H1 (cell line): ENCODE data around the gene RTCA. TPM values are rescaled to one million over a fixed set of nuclear protein-coding genes. Genes with fewer than 3 reads are reported as not detected.

ENCODE experiments used
- CTCF ChIA-PET: fragments of 300-600 bp; sonication (Branson Sonifier 250); formaldehyde crosslinking; loops from one replicate; lab custom pipeline; 2021; ENCODE audit not compliant: partially characterized antibody; lab: Charles Lee
- POLR2A ChIA-PET: fragments of 300-600 bp; sonication (Branson Sonifier 250); formaldehyde crosslinking; loops from one replicate; lab custom pipeline; 2021; ENCODE audit warnings: inconsistent platforms; ENCODE audit not compliant: partially characterized antibody; lab: Charles Lee
- DNase-seq, 2 experiments: peaks; one replicate each; pipeline versions ENCODE4 v3.0.0 to v3.0.0-alpha.2; 2010 to 2022; ENCODE audit warnings: low spot score in 2 of 2, low read depth in 1 of 2, mixed read lengths in 1 of 2
- FAIRE-seq: peaks from 2 replicates; lab custom pipeline; 2011; peaks lifted over from hg19 to GRCh38; lab: Jason Lieb, UNC
- H2AFZ ChIP-seq: 2 replicates; pipeline ENCODE4 v1.8.1; 2012; ENCODE audit warnings: low read length, inconsistent platforms
- H2AK5ac ChIP-seq: 2 replicates; pipeline ENCODE4 v1.6.1; 2013; ENCODE audit warnings: low read depth, low read length
- H2BK120ac ChIP-seq: replicated peaks from 2 replicates; pipeline ENCODE3; 2013; ENCODE audit warnings: low read depth, low read length, inconsistent platforms
- H2BK12ac ChIP-seq: 2 replicates; pipeline ENCODE4 v1.6.1; 2013; ENCODE audit warnings: low read depth, low read length
- H2BK15ac ChIP-seq: 2 replicates; pipeline ENCODE4 v1.6.1; 2013; ENCODE audit warnings: low read length
- H2BK20ac ChIP-seq: 2 replicates; pipeline ENCODE4 v1.6.1; 2013; ENCODE audit warnings: low read length
- H2BK5ac ChIP-seq: 2 replicates; pipeline ENCODE4 v1.6.1; 2013; ENCODE audit warnings: low read depth, low read length
- H3K14ac ChIP-seq: 2 replicates; pipeline ENCODE4 v1.6.1; 2013; ENCODE audit warnings: inconsistent platforms; ENCODE audit not compliant: insufficient read length
- H3K18ac ChIP-seq: 2 replicates; pipeline ENCODE4 v1.6.1; 2013; ENCODE audit warnings: low read length; ENCODE audit errors: extremely low read depth
- H3K23ac ChIP-seq: 2 replicates; pipeline ENCODE4 v1.6.1; 2013; ENCODE audit warnings: inconsistent platforms; ENCODE audit not compliant: insufficient read length
- H3K23me2 ChIP-seq: 2 replicates; pipeline ENCODE4 v1.6.1; 2013; ENCODE audit warnings: low read depth, low read length
- H3K27ac ChIP-seq: 2 replicates; pipeline ENCODE4 v1.6.1; 2011; ENCODE audit warnings: low read depth, low read length, inconsistent platforms
- H3K27me3 ChIP-seq, 4 experiments: replicated peaks in 1 of 4; 1 replicate in 1 of 4; 2 replicates in 3 of 4; pipeline versions ENCODE4 v1.6.1 to v1.8.1; 2011 to 2013; ENCODE audit warnings: low read length in 3 of 4, mild to moderate bottlenecking in 3 of 4, inconsistent platforms in 2 of 4, mixed read lengths in 2 of 4, moderate library complexity in 1 of 4; ENCODE audit not compliant: control insufficient read depth in 3 of 4, insufficient read depth in 3 of 4; ENCODE audit errors: extremely low read depth in 1 of 4
- H3K36me3 ChIP-seq, 4 experiments: 2 replicates each; pipeline versions ENCODE4 v1.6.1 to v1.8.1; 2011 to 2013; ENCODE audit warnings: mild to moderate bottlenecking in 4 of 4, low read length in 3 of 4, moderate library complexity in 2 of 4, control low read depth in 1 of 4, inconsistent platforms in 1 of 4; ENCODE audit not compliant: insufficient read depth in 4 of 4, control insufficient read depth in 2 of 4
- H3K4ac ChIP-seq: replicated peaks from 2 replicates; pipeline ENCODE3; 2013; ENCODE audit warnings: low read length, low read depth, mixed read lengths, inconsistent platforms; ENCODE audit not compliant: insufficient read length
- H3K4me1 ChIP-seq, 4 experiments: replicated peaks in 1 of 4; 1 replicate in 1 of 4; 2 replicates in 3 of 4; pipeline versions ENCODE4 v1.6.1 to v1.8.1; 2011 to 2013; ENCODE audit warnings: low read length in 3 of 4, inconsistent platforms in 2 of 4, mixed read lengths in 1 of 4; ENCODE audit not compliant: insufficient read depth in 4 of 4, control insufficient read depth in 3 of 4
- H3K4me2 ChIP-seq, 2 experiments: 2 replicates each; pipeline versions ENCODE4 v1.6.1 to v1.8.1; 2011 to 2013; ENCODE audit warnings: low read depth in 2 of 2, low read length in 2 of 2, control low read depth in 1 of 2, inconsistent platforms in 1 of 2, mild to moderate bottlenecking in 1 of 2; ENCODE audit not compliant: insufficient read depth in 1 of 2
- H3K4me3 ChIP-seq, 4 experiments: fragments of 200-600, 300-600 bp in 1 of 4; sonication (generic), shearing (Covaris generic), sonication (Bioruptor Twin) in 1 of 4; 2 replicates each; pipeline versions ENCODE4 v1.5.1 to v1.8.1; 2011 to 2016; ENCODE audit warnings: low read length in 4 of 4, low read depth in 3 of 4, control low read depth in 2 of 4, inconsistent platforms in 2 of 4, mild to moderate bottlenecking in 2 of 4, mixed read lengths in 1 of 4, moderate library complexity in 1 of 4; ENCODE audit not compliant: insufficient read depth in 2 of 4; ENCODE audit errors: extremely low read depth in 1 of 4
- H3K56ac ChIP-seq: replicated peaks from 2 replicates; pipeline ENCODE3; 2013; ENCODE audit warnings: low read depth, mild to moderate bottlenecking, mixed read lengths, low read length, inconsistent platforms; ENCODE audit not compliant: insufficient read length
- H3K79me1 ChIP-seq: 2 replicates; pipeline ENCODE4 v1.6.1; 2013; ENCODE audit warnings: low read depth, low read length, control low read depth
- H3K79me2 ChIP-seq, 2 experiments: 2 replicates each; pipeline versions ENCODE4 v1.6.1 to v1.8.1; 2012 to 2013; ENCODE audit warnings: low read length in 2 of 2, mild to moderate bottlenecking in 2 of 2, inconsistent platforms in 1 of 2; ENCODE audit not compliant: insufficient read depth in 2 of 2, control insufficient read depth in 1 of 2
- H3K9ac ChIP-seq, 4 experiments: replicated peaks in 1 of 4; 1 replicate in 1 of 4; 2 replicates in 3 of 4; pipeline versions ENCODE4 v1.6.1 to v1.8.1; 2011 to 2013; ENCODE audit warnings: low read depth in 3 of 4, low read length in 3 of 4, control low read depth in 2 of 4, mild to moderate bottlenecking in 2 of 4, moderate library complexity in 2 of 4, inconsistent platforms in 1 of 4; ENCODE audit errors: extremely low read depth in 1 of 4
- H3K9me3 ChIP-seq, 2 experiments: 2 replicates each; pipeline versions ENCODE4 v1.6.1 to v1.8.1; 2012 to 2013; ENCODE audit warnings: mild to moderate bottlenecking in 2 of 2, moderate library complexity in 2 of 2, control low read depth in 1 of 2, inconsistent platforms in 1 of 2, low read depth in 1 of 2, low read length in 1 of 2, mixed read lengths in 1 of 2; ENCODE audit not compliant: insufficient read depth in 2 of 2
- H4K20me1 ChIP-seq, 2 experiments: replicated peaks in 1 of 2; 2 replicates each; pipeline versions ENCODE3 to v1.8.1; 2011 to 2013; ENCODE audit warnings: inconsistent platforms in 2 of 2, low read length in 2 of 2, mild to moderate bottlenecking in 1 of 2; ENCODE audit not compliant: insufficient read depth in 2 of 2, control insufficient read depth in 1 of 2
- H4K5ac ChIP-seq: 2 replicates; pipeline ENCODE4 v1.6.1; 2013; ENCODE audit warnings: low read length, low read depth, mixed read lengths, inconsistent platforms; ENCODE audit not compliant: insufficient read length
- H4K8ac ChIP-seq: 2 replicates; pipeline ENCODE4 v1.8.0; 2013; ENCODE audit warnings: mild to moderate bottlenecking, moderate library complexity, low read length, inconsistent platforms; ENCODE audit not compliant: insufficient read depth; ENCODE audit errors: extremely low read depth
- H4K91ac ChIP-seq: replicated peaks from 2 replicates; pipeline ENCODE3; 2013; ENCODE audit warnings: low read length, mixed read lengths, inconsistent platforms; ENCODE audit not compliant: insufficient read length
- CBX5 ChIP-seq: fragments of 300-800, 300-1000 bp; sonication (generic); IDR thresholded peaks from 2 replicates; pipeline ENCODE4 v1.7.1; 2016; ENCODE audit warnings: antibody characterized with exemption, low read length, low read depth
- CREB1 ChIP-seq: IDR thresholded peaks from 2 replicates; pipeline ENCODE4 v1.6.1; 2012; ENCODE audit warnings: inconsistent platforms
- KDM1A ChIP-seq: fragments of 200-600, 300-600 bp; sonication (generic); IDR thresholded peaks from 2 replicates; pipeline ENCODE4 v1.7.1; 2016; ENCODE audit warnings: mild to moderate bottlenecking, low read length, borderline replicate concordance
- POU5F1 ChIP-seq: IDR thresholded peaks from 2 replicates; pipeline ENCODE4 v1.6.1; 2011; ENCODE audit warnings: low read depth, mild to moderate bottlenecking, low read length, moderate library complexity
- RNF2 ChIP-seq: fragments of 200-900, 300-1000 bp; sonication (generic); IDR thresholded peaks from 2 replicates; pipeline ENCODE4 v1.7.1; 2016; ENCODE audit warnings: borderline replicate concordance, low read depth, mild to moderate bottlenecking, antibody characterized with exemption, low read length; ENCODE audit not compliant: poor library complexity, severe bottlenecking; ENCODE audit errors: missing control alignments
- WGBS, 2 experiments: shearing (Covaris generic) in 1 of 2; methylation state at CpG; one replicate each; pipeline versions ENCODE4 v1.1.6 to v1.1.7; 2013 to 2015; ENCODE audit warnings: low lambda C conversion rate in 2 of 2, mixed read lengths in 2 of 2, inconsistent platforms in 1 of 2, low coverage in 1 of 2, missing lambda C conversion rate in 1 of 2; ENCODE audit not compliant: insufficient replicate concordance in 2 of 2, insufficient coverage in 1 of 2, insufficient read length in 1 of 2; ENCODE audit errors: extremely low coverage in 1 of 2, missing lambda C conversion rate in 1 of 2; 5-methylcytosine and 5-hydroxymethylcytosine counted together
- polyA plus RNA-seq, 7 experiments: library from polyadenylated mRNA; depleted of rRNA in 3 of 7; stranded (reverse) in 5 of 7; unstranded in 2 of 7; fragments of >200 nt in 5 of 7; fragments of 200-250 nt in 2 of 7; gene quantifications; 1 replicate in 5 of 7; 2 replicates in 1 of 7; 4 replicates in 1 of 7; pipeline versions ENCODE4 v1.2.1 to v1.2.3, GENCODE V29; 2011 to 2013; ENCODE audit warnings: missing spikeins in 2 of 7, mixed read lengths in 2 of 7
- total RNA-seq: library from RNA; stranded (reverse); fragmentation: NEBNext Ultra II Directional; extraction: Animal tissue kit (Norgen Biotek cat#: 25700); gene quantifications from 2 replicates; pipeline ENCODE4 v1.2.1, GENCODE V29; 2021
- TF ChIP-seq, protein P1 (sequence below), 3 experiments: IDR thresholded peaks; 1 replicate in 2 of 3; 2 replicates in 1 of 3; pipeline versions ENCODE4 v1.5.1 to v1.6.1; 2011; ENCODE audit warnings: low read length in 3 of 3, mild to moderate bottlenecking in 3 of 3, inconsistent platforms in 2 of 3, low read depth in 1 of 3, moderate library complexity in 1 of 3; ENCODE audit not compliant: insufficient read depth in 1 of 3; ENCODE audit errors: control extremely low read depth in 1 of 3

RTCA gene
- total and polyA plus RNA-seq, 2 of the 8 experiments (the other 6 are each of a cell fraction or from before 2014, with no cell fraction given), result 13.8 to 31.6 TPM

DNA sequence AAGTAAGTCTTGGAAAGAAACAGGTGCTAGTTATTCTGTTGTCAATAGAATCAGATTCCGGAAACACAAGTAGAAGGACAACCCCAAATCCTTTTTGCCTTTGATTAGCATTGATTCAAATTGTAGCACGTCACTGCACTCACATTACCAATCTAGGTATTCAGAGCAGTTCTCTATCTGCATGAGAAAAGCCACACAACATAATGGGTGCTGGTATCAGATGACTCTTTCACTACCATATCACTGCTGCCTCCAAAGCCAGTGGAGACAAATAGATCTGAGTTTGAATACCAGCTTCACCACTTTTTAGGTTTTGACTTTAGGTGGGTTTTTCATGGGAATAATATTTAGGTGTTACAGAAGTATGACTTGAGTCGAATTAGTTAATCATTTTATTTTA lies 38.9 kb downstream of the RTCA start:
- Histone ChIP-seq H2BK20ac (no peak overlapping the region), H3K79me1 (no peaks in the 10 kb centered on the region), H3K9ac (no peak overlapping the region), H3K23me2 (no peaks in the 10 kb centered on the region), H3K9me3 (no peaks in the 10 kb centered on the region), H4K5ac (no peak overlapping the region), H2AFZ (no peak overlapping the region), H2BK12ac (no peak overlapping the region), H3K79me2 (no peaks in the 10 kb centered on the region), H3K23ac (no peak overlapping the region), H3K36me3 (no peaks in the 10 kb centered on the region), H3K4me1 (peaks cover 0 to 4% (median 0%) of the 10 kb centered on the region in 4 experiments; a peak in 3 of 7 replicates)
- 40% methylated on average over 3 of the region's 3 CpGs; no CpG with 5 or more reads in 1 of the 2 experiments for WGBS, 2 experiments
- no peak for TF ChIP-seq CBX5
- TF ChIP-seq CREB1, result peak; percentile 29; the same call in 1 of the 2 replicates
- no peak for TF ChIP-seq RNF2
- 0 out of 2 replicates have a peak, but pooled peaks have one; percentile 58 for TF ChIP-seq POU5F1
- TF ChIP-seq, protein P1, sequence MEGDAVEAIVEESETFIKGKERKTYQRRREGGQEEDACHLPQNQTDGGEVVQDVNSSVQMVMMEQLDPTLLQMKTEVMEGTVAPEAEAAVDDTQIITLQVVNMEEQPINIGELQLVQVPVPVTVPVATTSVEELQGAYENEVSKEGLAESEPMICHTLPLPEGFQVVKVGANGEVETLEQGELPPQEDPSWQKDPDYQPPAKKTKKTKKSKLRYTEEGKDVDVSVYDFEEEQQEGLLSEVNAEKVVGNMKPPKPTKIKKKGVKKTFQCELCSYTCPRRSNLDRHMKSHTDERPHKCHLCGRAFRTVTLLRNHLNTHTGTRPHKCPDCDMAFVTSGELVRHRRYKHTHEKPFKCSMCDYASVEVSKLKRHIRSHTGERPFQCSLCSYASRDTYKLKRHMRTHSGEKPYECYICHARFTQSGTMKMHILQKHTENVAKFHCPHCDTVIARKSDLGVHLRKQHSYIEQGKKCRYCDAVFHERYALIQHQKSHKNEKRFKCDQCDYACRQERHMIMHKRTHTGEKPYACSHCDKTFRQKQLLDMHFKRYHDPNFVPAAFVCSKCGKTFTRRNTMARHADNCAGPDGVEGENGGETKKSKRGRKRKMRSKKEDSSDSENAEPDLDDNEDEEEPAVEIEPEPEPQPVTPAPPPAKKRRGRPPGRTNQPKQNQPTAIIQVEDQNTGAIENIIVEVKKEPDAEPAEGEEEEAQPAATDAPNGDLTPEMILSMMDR (IDR thresholded peaks at IDR 0.05; ENCODE audit: control extremely low read depth in 1 of 3, insufficient read depth in 1 of 3, low read depth in 1 of 3, low read length in 3 of 3), result no peak
- TF ChIP-seq KDM1A, result no peak
- TF ChIP-seq, all 59 proteins: peak for 2
- H3K27ac ChIP-seq, result no peak overlapping the region
- no peak overlapping the region; a peak in 1 of 8 replicates for H3K4me3 ChIP-seq
- peak overlapping the region in 1 of 2 experiments; percentile 37; a peak in 3 of 4 replicates for H3K4me2 ChIP-seq
- no peak overlapping the region for H2AK5ac ChIP-seq
- no peaks in the 10 kb centered on the region for H4K20me1 ChIP-seq
- no peak overlapping the region for H3K14ac ChIP-seq
- no peaks in the 10 kb centered on the region for H3K27me3 ChIP-seq
- H2BK15ac ChIP-seq, result no peak overlapping the region
- DNase-seq (no peak), FAIRE-seq (no peak)
- H3K4ac ChIP-seq, result no peak overlapping the region
- H2BK120ac ChIP-seq, result no peak overlapping the region
- H4K91ac ChIP-seq, result no peak overlapping the region
- CTCF ChIA-PET, result interaction anchor here (1.2 kb wide), 1 partner anchor 52 kb away, joined by 3 read pairs; no protein-coding TSS in a partner anchor
- POLR2A ChIA-PET, result interaction anchor here (1.0 kb wide), 1 partner anchor 48 kb away, joined by 3 read pairs; the partner anchor contains the start of gene CDC14A
- no peak overlapping the region for H3K56ac ChIP-seq
- H3K18ac ChIP-seq, result no peak overlapping the region
- H2BK5ac ChIP-seq, result no peak overlapping the region
- no peak overlapping the region for H4K8ac ChIP-seq
